ENCODE data around the gene OSBP.
"Not testable (repeated sequence)": the region's sequence is repeated elsewhere in the genome, so short reads cannot be mapped to it uniquely, and the experiment has no call there.

OSBP gene

GRCh38 chr11:59556115-59556916 lies 59.3 kb downstream of the OSBP start:
- H3K27ac Mint-ChIP-seq = peak overlapping the region; percentile 28
- no peaks in the 10 kb centered on the region for H3K9me3 Mint-ChIP-seq
- peaks cover 52% of the 10 kb centered on the region for H3K27me3 Mint-ChIP-seq
- intact Hi-C loops (cut with micrococcal nuclease) = no loop called here
- peak overlapping the region; percentile 48 for H3K4me3 Mint-ChIP-seq
- peaks cover 47% of the 10 kb centered on the region for H3K4me1 Mint-ChIP-seq (ENCODE audit: low read depth)
- H3K36me3 Mint-ChIP-seq (ENCODE audit: low read depth) = peaks cover 5% of the 10 kb centered on the region

- peak overlapping the region; percentile 28 for H3K27ac Mint-ChIP-seq
- H3K4me1 Mint-ChIP-seq (ENCODE audit: low read depth) = peaks cover 47% of the 10 kb centered on the region
- peak overlapping the region; percentile 48 for H3K4me3 Mint-ChIP-seq
- intact Hi-C loops (cut with micrococcal nuclease) = no loop called here
- no peaks in the 10 kb centered on the region for H3K9me3 Mint-ChIP-seq
- peaks cover 52% of the 10 kb centered on the region for H3K27me3 Mint-ChIP-seq
- peaks cover 5% of the 10 kb centered on the region for H3K36me3 Mint-ChIP-seq (ENCODE audit: low read depth)
These were observed 59.9 kb downstream of the OSBP start for GRCh38 chr11:59555601-59556114.

GRCh38 chr11:59553323-59553722 lies 62.3 kb downstream of the OSBP start:
- intact Hi-C loops (cut with micrococcal nuclease) = no loop called here
- Mint-ChIP-seq H3K4me3 (no peak overlapping the region), H3K4me1 (ENCODE audit: low read depth) (peaks cover 43% of the 10 kb centered on the region), H3K27me3 (peaks cover 48% of the 10 kb centered on the region), H3K36me3 (ENCODE audit: low read depth) (no peaks in the 10 kb centered on the region), H3K9me3 (no peaks in the 10 kb centered on the region), H3K27ac (no peak overlapping the region)

GRCh38 chr11:59552844-59553243 lies 62.7 kb downstream of the OSBP start:
- H3K9me3 Mint-ChIP-seq = no peaks in the 10 kb centered on the region
- H3K4me3 Mint-ChIP-seq = no peak overlapping the region
- peaks cover 41% of the 10 kb centered on the region for H3K4me1 Mint-ChIP-seq (ENCODE audit: low read depth)
- intact Hi-C loops (cut with micrococcal nuclease) = no loop called here
- H3K27me3 Mint-ChIP-seq = peaks cover 48% of the 10 kb centered on the region
- no peaks in the 10 kb centered on the region for H3K36me3 Mint-ChIP-seq (ENCODE audit: low read depth)
- H3K27ac Mint-ChIP-seq = no peak overlapping the region

- Mint-ChIP-seq H3K36me3 (ENCODE audit: low read depth) (no peaks in the 10 kb centered on the region), H3K4me1 (ENCODE audit: low read depth) (peaks cover 42% of the 10 kb centered on the region), H3K4me3 (no peak overlapping the region), H3K27me3 (peaks cover 43% of the 10 kb centered on the region), H3K27ac (no peak overlapping the region), H3K9me3 (no peaks in the 10 kb centered on the region)
- intact Hi-C loops (cut with micrococcal nuclease) = no loop called here
These were observed 63.7 kb downstream of the OSBP start for GRCh38 chr11:59551659-59552521.

GRCh38 chr11:59550842-59551658 lies 64.5 kb downstream of the OSBP start:
- Mint-ChIP-seq H3K36me3 (ENCODE audit: low read depth) (no peaks in the 10 kb centered on the region), H3K4me3 (peak overlapping the region; percentile 72), H3K4me1 (ENCODE audit: low read depth) (peaks cover 41% of the 10 kb centered on the region), H3K9me3 (no peaks in the 10 kb centered on the region), H3K27ac (peak overlapping the region; percentile 83), H3K27me3 (peaks cover 37% of the 10 kb centered on the region)
- intact Hi-C loops (cut with micrococcal nuclease) = no loop called here

GRCh38 chr11:59550368-59550841 lies 65.2 kb downstream of the OSBP start:
- Mint-ChIP-seq H3K27me3 (peaks cover 31% of the 10 kb centered on the region), H3K27ac (peak overlapping the region; percentile 83)
- intact Hi-C loops (cut with micrococcal nuclease) = no loop called here

GRCh38 chr11:59548309-59548656 lies 67.3 kb downstream of the OSBP start:
- no peak overlapping the region for H3K27ac Mint-ChIP-seq
- peaks cover 14% of the 10 kb centered on the region for H3K27me3 Mint-ChIP-seq
- no peaks in the 10 kb centered on the region for H3K36me3 Mint-ChIP-seq (ENCODE audit: low read depth)
- no peak overlapping the region for H3K4me3 Mint-ChIP-seq
- H3K9me3 Mint-ChIP-seq = no peaks in the 10 kb centered on the region
- intact Hi-C loops (cut with micrococcal nuclease) = no loop called here
- peaks cover 44% of the 10 kb centered on the region for H3K4me1 Mint-ChIP-seq (ENCODE audit: low read depth)

More at GRCh38 chr11:59550368-59550841, 65.2 kb downstream of the OSBP start:
- Mint-ChIP-seq H3K36me3 (ENCODE audit: low read depth) (no peaks in the 10 kb centered on the region), H3K4me1 (ENCODE audit: low read depth) (peaks cover 37% of the 10 kb centered on the region), H3K4me3 (peak overlapping the region; percentile 72), H3K9me3 (no peaks in the 10 kb centered on the region)

GRCh38 chr11:59547605-59548308 lies 67.8 kb downstream of the OSBP start:
- H3K4me3 Mint-ChIP-seq; H3K9me3 Mint-ChIP-seq; intact Hi-C loops (cut with micrococcal nuclease); H3K36me3 Mint-ChIP-seq (ENCODE audit: low read depth); H3K27ac Mint-ChIP-seq: not testable (repeated sequence)
- peaks cover 44% of the 10 kb centered on the region for H3K4me1 Mint-ChIP-seq (ENCODE audit: low read depth)
- peaks cover 13% of the 10 kb centered on the region for H3K27me3 Mint-ChIP-seq

GRCh38 chr11:59545179-59546020 lies 70.2 kb downstream of the OSBP start:
- no peak overlapping the region for H3K4me3 Mint-ChIP-seq
- no peaks in the 10 kb centered on the region for H3K9me3 Mint-ChIP-seq
- intact Hi-C loops (cut with micrococcal nuclease) = no loop called here
- peaks cover 1% of the 10 kb centered on the region for H3K27me3 Mint-ChIP-seq
- H3K36me3 Mint-ChIP-seq (ENCODE audit: low read depth) = no peaks in the 10 kb centered on the region
- H3K27ac Mint-ChIP-seq = peak overlapping the region; percentile 10
- peaks cover 36% of the 10 kb centered on the region for H3K4me1 Mint-ChIP-seq (ENCODE audit: low read depth)

- Mint-ChIP-seq H3K4me3 (no peak overlapping the region), H3K4me1 (ENCODE audit: low read depth) (peaks cover 32% of the 10 kb centered on the region), H3K27me3 (no peaks in the 10 kb centered on the region), H3K9me3 (no peaks in the 10 kb centered on the region), H3K36me3 (ENCODE audit: low read depth) (no peaks in the 10 kb centered on the region), H3K27ac (no peak overlapping the region)
- intact Hi-C loops (cut with micrococcal nuclease) = no loop called here
These were observed 70.8 kb downstream of the OSBP start for GRCh38 chr11:59544869-59545178.

- H3K27ac Mint-ChIP-seq; H3K27me3 Mint-ChIP-seq; intact Hi-C loops (cut with micrococcal nuclease); H3K36me3 Mint-ChIP-seq (ENCODE audit: low read depth); H3K9me3 Mint-ChIP-seq; H3K4me3 Mint-ChIP-seq: not testable (repeated sequence)
- H3K4me1 Mint-ChIP-seq (ENCODE audit: low read depth) = peaks cover 26% of the 10 kb centered on the region
These were observed 71.9 kb downstream of the OSBP start for GRCh38 chr11:59543713-59544112.

All from dendritic cell treated with granulocyte-macrophage colony-stimulating factor and Interleukin-4, amounts not matched to agents 40 ng/mL and 50 ng/mL, for 4 days (primary cell).